Calu3 (cell line): ENCODE data around the gene PAK1IP1. TPM values are rescaled to one million over a fixed set of nuclear protein-coding genes. Genes with fewer than 3 reads are reported as not detected.

Source experiments
- BruUV-seq: library from RNA; stranded (reverse); fragments of 400-500 nt; replicated peaks from 2 replicates; lab custom pipeline; 2021; lab: Mats Ljungman, UMichigan
- CTCF ChIA-PET: fragments of 300-600 bp; sonication (Branson Sonifier 250); formaldehyde crosslinking; loops from one replicate; lab custom pipeline; 2022; ENCODE audit warnings: antibody characterized with exemption; lab: Charles Lee
- DNase-seq: peaks from one replicate; pipeline ENCODE4 v3.0.0; 2022
- H3K27ac Mint-ChIP-seq: one replicate; pipeline ENCODE4 v1.8.0; 2022; ENCODE audit warnings: mixed read lengths; ENCODE audit not compliant: unreplicated experiment
- H3K27me3 Mint-ChIP-seq: one replicate; pipeline ENCODE4 v1.8.0; 2022; ENCODE audit warnings: mixed read lengths; ENCODE audit not compliant: unreplicated experiment
- H3K36me3 Mint-ChIP-seq: one replicate; pipeline ENCODE4 v1.8.0; 2022; ENCODE audit warnings: mild to moderate bottlenecking, moderate library complexity, mixed read lengths; ENCODE audit not compliant: insufficient read depth, unreplicated experiment
- H3K4me1 Mint-ChIP-seq: one replicate; pipeline ENCODE4 v1.8.0; 2022; ENCODE audit warnings: mild to moderate bottlenecking, low read depth, mixed read lengths; ENCODE audit not compliant: unreplicated experiment
- H3K4me3 Mint-ChIP-seq: one replicate; pipeline ENCODE4 v1.8.0; 2022; ENCODE audit warnings: mild to moderate bottlenecking, low read depth, moderate library complexity, mixed read lengths; ENCODE audit not compliant: unreplicated experiment
- H3K9me3 Mint-ChIP-seq: one replicate; pipeline ENCODE4 v1.8.0; 2022; ENCODE audit warnings: low read depth, mixed read lengths; ENCODE audit not compliant: unreplicated experiment
- intact Hi-C: fragments of 100-400 bp; cut with micrococcal nuclease; formaldehyde crosslinking; loops from one replicate; pipeline ENCODE4 v1.10.0; 2022; ENCODE audit not compliant: unreplicated experiment
- total RNA-seq: library from RNA; stranded (reverse); gene quantifications from 2 replicates; pipeline ENCODE4 v1.2.3, GENCODE V29; 2022
- TF ChIP-seq, protein P1 (sequence below): fragments of 200-600 bp; IDR thresholded peaks from one replicate; pipeline ENCODE4 v1.8.0; 2022; ENCODE audit warnings: antibody characterized with exemption; ENCODE audit not compliant: unreplicated experiment

The PAK1IP1 gene
- total RNA-seq, 1 experiment from 2014 or later: 15.8 TPM

DNA sequence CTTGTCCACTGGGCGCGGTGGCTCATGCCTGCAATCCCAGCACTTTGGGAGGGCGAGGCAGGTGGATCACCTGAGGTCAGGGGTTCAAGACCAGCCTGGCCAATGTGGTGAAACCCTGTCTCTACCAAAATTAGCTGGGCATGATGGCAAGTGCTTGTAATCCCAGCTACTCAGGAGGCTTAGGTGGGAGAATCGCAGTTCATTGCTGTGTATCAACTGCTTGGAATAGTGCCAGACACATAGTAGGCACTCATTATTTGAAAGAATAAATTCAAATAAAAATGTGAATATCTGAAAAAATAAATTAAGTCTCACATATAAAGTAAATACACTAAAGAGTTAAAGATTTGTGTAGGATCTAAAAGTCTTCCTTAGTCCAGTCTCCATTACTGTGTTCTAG, 1.9 kb downstream of the PAK1IP1 start:
- Mint-ChIP-seq H3K4me3 (no peak overlapping the region), H3K27me3 (no peaks in the 10 kb centered on the region), H3K27ac (no peak overlapping the region)

DNA sequence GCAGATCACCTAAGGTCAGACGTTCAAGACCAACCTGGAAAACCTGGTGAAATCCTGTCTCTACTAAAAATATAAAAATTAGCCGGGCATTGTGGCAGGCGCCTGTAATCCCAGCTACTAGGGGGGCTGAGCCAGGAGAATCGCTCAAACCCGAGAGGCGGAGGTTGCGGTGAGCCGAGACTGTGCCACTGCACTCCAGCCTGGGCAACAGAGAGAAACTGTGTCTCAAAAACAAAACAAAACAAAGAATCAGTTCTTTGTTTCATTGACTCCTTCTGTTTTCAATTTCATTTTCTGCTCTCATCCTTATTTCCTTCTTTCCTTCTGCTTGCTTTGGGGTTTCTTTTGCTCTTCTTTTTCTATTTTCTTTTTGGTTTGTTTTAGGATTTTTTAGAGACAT, 19.2 kb downstream of the PAK1IP1 start:
- intact Hi-C loops: no loop called here
- Mint-ChIP-seq H3K4me1 (no peaks in the 10 kb centered on the region), H3K27me3 (no peaks in the 10 kb centered on the region), H3K4me3 (no peak overlapping the region), H3K36me3 (peaks cover 10% of the 10 kb centered on the region), H3K27ac (no peak overlapping the region), H3K9me3 (no peaks in the 10 kb centered on the region)
- no TSS peak for BruUV-seq
- DNase-seq: no peak
- TF ChIP-seq, protein P1, sequence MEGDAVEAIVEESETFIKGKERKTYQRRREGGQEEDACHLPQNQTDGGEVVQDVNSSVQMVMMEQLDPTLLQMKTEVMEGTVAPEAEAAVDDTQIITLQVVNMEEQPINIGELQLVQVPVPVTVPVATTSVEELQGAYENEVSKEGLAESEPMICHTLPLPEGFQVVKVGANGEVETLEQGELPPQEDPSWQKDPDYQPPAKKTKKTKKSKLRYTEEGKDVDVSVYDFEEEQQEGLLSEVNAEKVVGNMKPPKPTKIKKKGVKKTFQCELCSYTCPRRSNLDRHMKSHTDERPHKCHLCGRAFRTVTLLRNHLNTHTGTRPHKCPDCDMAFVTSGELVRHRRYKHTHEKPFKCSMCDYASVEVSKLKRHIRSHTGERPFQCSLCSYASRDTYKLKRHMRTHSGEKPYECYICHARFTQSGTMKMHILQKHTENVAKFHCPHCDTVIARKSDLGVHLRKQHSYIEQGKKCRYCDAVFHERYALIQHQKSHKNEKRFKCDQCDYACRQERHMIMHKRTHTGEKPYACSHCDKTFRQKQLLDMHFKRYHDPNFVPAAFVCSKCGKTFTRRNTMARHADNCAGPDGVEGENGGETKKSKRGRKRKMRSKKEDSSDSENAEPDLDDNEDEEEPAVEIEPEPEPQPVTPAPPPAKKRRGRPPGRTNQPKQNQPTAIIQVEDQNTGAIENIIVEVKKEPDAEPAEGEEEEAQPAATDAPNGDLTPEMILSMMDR: no peak
- CTCF ChIA-PET: no interaction called here

More for the DNA sequence above, 1.9 kb downstream of the PAK1IP1 start:
- H3K36me3 Mint-ChIP-seq: peaks cover 35% of the 10 kb centered on the region
- H3K9me3 Mint-ChIP-seq: no peaks in the 10 kb centered on the region
- no peak for DNase-seq
- intact Hi-C loops: loop anchor here (10.0 kb wide), 1 partner anchor 108 kb away; no protein-coding TSS in a partner anchor
- CTCF ChIA-PET: no interaction called here
- BruUV-seq: no TSS peak
- TF ChIP-seq, protein P1: no peak
- no peaks in the 10 kb centered on the region for H3K4me1 Mint-ChIP-seq

DNA sequence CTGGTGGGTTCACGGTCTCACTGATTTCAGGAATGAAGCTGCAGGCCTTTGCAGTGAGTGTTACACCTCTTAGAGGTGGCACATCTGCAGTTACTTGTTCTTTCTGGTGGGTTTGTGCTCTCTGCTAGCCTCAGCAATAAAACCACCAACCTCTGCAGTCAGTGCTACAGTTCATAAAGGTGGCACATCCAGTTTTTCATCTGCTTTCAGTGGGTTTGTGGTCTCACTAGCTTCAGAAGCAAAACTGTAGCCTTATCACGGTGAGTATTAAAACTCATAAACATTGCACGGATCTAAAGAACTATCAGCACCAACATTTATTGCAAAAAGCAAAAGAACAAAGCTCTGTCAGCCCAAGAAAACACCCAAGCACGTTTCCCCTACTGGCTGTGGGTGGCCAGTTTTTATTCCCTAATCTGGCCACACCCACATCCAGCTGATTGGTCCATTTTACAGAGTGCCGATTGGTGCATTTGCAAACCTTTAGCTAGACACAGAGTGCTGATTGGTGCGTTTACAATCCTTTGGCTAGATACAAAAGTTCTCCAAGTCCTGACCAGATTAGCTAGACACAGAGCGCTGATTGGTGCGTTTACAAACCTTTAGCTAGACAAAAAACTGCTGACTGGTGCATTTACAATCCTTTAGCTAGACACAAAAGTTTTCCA, 24.7 kb downstream of the PAK1IP1 start:
- H3K4me1 Mint-ChIP-seq: peaks cover 9% of the 10 kb centered on the region
- TF ChIP-seq, protein P1: no peak
- intact Hi-C loops: no loop called here
- no peak for DNase-seq
- peaks cover 15% of the 10 kb centered on the region for H3K36me3 Mint-ChIP-seq
- H3K27me3 Mint-ChIP-seq: no peaks in the 10 kb centered on the region
- CTCF ChIA-PET: interaction anchor here (0.6 kb wide), 1 partner anchor 197 kb away, joined by 3 read pairs; no protein-coding TSS in a partner anchor
- H3K4me3 Mint-ChIP-seq: peak overlapping the region; percentile 58
- no peak overlapping the region for H3K27ac Mint-ChIP-seq
- no TSS peak for BruUV-seq
- no peaks in the 10 kb centered on the region for H3K9me3 Mint-ChIP-seq

DNA sequence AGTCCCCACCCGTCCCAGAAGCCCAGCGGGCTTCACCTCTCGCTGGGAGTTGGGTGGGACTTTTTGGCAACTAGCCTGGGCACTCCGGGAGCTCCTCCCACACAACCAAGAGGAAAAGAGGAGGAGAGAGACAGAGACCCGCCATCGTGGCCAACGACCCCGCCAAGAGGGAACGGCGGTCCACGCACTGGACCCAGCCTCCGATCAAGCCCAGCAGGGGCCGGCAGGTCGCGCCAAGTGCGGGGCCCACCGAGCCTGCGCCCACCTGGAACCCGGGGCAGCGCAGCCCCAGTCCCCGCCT, 25.1 kb downstream of the PAK1IP1 start:
- H3K4me1 Mint-ChIP-seq: peaks cover 9% of the 10 kb centered on the region
- H3K36me3 Mint-ChIP-seq: peaks cover 15% of the 10 kb centered on the region
- CTCF ChIA-PET: no interaction called here
- H3K27ac Mint-ChIP-seq: no peak overlapping the region
- BruUV-seq: no TSS peak
- intact Hi-C loops: no loop called here
- H3K27me3 Mint-ChIP-seq: no peaks in the 10 kb centered on the region
- no peaks in the 10 kb centered on the region for H3K9me3 Mint-ChIP-seq
- peak overlapping the region; percentile 58 for H3K4me3 Mint-ChIP-seq
- TF ChIP-seq, protein P1: no peak
- DNase-seq: no peak
